Measurements from ENCODE around the gene RHBDF2. TPM values are rescaled to one million over a fixed set of nuclear protein-coding genes. Genes with fewer than 3 reads are reported as not detected.

The RHBDF2 gene
- total and polyA plus RNA-seq, 3 donors from 2014 or later, result 9.7 to 30.2 (median 26.3) TPM

DNA sequence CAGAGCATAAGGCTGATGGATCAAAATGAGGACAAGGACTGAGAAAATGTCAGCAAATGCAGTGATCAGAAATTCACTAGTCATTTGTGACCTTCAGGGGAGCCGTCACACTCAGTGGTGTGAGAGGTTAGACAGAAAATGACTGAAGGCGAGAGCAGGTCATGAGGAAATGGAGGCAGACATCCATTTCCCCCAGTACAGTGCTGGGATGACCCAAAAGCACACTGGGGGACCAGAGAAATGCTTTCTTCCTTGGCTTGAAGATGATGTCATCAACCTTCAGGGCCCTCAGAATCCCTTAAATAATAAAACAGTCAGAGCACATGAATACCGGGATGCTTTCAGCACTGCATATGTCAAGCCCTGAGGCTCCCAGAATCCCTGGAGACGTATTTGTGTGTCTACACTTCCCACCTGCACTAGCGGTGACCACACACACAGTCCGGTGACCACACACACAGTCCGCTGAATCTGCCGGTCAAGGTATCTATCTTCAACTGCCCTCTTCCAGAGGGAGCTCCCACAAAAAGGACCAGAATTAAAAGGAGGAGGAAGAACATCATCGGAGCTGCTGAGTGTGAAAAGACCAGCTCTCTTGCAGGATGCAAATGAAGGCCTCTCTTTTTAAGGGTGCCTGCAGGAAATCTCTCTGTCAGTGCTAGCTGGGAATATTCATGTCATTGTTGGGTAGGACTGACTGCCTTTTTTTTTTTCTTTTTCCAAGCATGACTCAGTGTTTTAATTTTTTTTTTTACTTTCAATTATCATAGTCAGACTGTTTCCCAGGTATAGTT lies 56.5 kb downstream of the RHBDF2 start:
- intact Hi-C loops (cut with DNase I; ENCODE audit: low total_unique reads), result no loop called here
- WGBS, 2 donors, result 84 to 90% methylated on average over 9 of the region's 9 CpGs
- TF ChIP-seq, protein P1, sequence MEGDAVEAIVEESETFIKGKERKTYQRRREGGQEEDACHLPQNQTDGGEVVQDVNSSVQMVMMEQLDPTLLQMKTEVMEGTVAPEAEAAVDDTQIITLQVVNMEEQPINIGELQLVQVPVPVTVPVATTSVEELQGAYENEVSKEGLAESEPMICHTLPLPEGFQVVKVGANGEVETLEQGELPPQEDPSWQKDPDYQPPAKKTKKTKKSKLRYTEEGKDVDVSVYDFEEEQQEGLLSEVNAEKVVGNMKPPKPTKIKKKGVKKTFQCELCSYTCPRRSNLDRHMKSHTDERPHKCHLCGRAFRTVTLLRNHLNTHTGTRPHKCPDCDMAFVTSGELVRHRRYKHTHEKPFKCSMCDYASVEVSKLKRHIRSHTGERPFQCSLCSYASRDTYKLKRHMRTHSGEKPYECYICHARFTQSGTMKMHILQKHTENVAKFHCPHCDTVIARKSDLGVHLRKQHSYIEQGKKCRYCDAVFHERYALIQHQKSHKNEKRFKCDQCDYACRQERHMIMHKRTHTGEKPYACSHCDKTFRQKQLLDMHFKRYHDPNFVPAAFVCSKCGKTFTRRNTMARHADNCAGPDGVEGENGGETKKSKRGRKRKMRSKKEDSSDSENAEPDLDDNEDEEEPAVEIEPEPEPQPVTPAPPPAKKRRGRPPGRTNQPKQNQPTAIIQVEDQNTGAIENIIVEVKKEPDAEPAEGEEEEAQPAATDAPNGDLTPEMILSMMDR (IDR thresholded peaks at IDR 0.05), result no peak
- no peak for TF ChIP-seq POLR2A (IDR thresholded peaks at IDR 0.05)
- no peak for DNase-seq
- Histone ChIP-seq H3K9me3 (no peaks in the 10 kb centered on the region), H3K4me1 (no peaks in the 10 kb centered on the region), H3K4me3 (no peak overlapping the region), H3K27me3 (no peaks in the 10 kb centered on the region), H3K27ac (no peak overlapping the region), H3K36me3 (ENCODE audit: low read depth, missing control alignments) (no peaks in the 10 kb centered on the region)

DNA sequence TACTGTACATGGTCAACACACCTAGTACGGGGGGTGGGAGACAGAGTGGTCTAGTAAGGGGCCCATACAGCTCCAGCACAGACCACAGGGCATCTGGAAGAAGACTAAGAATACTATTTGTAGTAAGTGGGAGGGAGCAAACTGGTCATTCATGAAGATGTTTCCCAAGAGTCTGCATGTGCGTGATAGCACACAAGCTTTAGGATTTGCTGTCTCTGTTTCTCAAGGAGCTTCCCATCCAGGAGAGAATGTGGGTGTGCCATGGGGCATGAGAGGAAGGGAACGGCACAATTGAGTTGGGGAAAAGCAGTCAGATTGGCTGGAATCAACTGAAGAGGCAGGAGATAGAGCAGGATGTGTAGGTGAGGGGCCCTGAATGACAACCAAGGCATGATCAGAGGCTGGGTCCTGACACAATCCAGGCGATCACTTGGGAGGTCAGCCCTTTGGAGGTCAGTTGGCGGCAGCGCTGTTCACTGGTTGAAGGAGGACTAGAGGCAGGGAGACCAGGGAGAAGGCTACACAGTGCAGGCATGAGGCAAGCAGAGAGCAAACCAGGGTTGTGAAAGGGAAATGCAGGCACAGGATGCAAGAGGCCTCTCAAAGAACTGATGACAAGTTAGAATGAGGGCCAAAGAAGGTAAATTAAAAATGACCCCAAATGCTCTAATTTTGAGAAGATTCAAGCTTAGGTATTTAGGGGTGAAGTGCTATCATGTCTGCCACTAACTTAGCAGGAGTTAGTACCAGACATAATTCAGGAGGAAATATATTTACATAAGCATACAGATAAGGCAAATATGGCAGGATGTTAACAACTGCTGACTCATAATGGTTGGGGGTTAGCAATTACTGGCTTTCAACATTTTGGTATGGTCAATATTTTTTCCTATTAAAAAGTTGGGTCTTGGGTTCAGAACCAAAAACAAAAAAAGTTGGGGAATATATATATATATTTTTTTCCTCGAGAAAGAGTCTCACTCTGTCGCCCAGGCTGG lies 58.6 kb downstream of the RHBDF2 start:
- no peaks in the 10 kb centered on the region for H3K27me3 ChIP-seq
- intact Hi-C loops (cut with DNase I; ENCODE audit: low total_unique reads), result no loop called here
- no peaks in the 10 kb centered on the region for H3K4me1 ChIP-seq
- H3K9me3 ChIP-seq, result no peaks in the 10 kb centered on the region
- no peak for DNase-seq
- H3K4me3 ChIP-seq, result no peak overlapping the region
- H3K36me3 ChIP-seq (ENCODE audit: low read depth, missing control alignments), result no peaks in the 10 kb centered on the region
- 93 to 94% methylated on average over 8 of the region's 8 CpGs for WGBS, 2 donors
- no peak for TF ChIP-seq POLR2A (IDR thresholded peaks at IDR 0.05)
- TF ChIP-seq, protein P1 (IDR thresholded peaks at IDR 0.05), result no peak
- no peak overlapping the region for H3K27ac ChIP-seq

DNA sequence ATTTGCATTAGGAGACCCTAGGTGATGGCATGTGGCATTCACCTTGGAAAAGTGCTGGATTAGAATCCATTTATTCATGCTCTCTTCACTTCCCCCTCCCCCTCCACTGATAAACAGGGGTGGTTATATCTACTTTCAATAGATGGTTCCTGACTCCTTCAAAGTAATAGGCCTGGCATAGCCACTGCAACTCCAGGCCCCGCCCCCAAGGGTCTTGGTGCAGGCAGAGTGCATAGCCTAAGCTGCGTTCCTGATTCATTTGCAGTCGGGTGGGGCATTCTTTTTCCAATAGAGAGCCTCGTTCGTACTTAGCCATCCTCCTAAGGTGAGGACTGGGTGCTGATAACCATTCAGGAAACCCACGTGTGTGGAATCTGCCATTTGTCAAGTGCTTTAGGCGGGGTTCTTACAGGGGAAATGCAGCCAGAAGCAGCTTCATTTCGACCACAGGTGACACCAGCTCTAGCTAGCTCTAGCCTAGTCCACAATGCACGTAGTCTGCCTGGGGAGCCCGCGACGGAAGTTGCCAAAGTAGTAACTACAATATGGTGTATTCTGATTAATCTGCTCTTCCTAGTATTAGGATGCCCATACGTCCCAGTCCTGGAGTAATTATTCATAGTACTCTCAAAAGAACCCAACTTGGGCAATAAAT lies 59.4 kb downstream of the RHBDF2 start:
- H3K27ac ChIP-seq, result no peak overlapping the region
- no peak for DNase-seq
- H3K4me3 ChIP-seq, result no peak overlapping the region
- no peaks in the 10 kb centered on the region for H3K9me3 ChIP-seq
- TF ChIP-seq POLR2A (IDR thresholded peaks at IDR 0.05), result no peak
- TF ChIP-seq, protein P1 (IDR thresholded peaks at IDR 0.05), result no peak
- intact Hi-C loops (cut with DNase I; ENCODE audit: low total_unique reads), result no loop called here
- H3K4me1 ChIP-seq, result no peaks in the 10 kb centered on the region
- H3K27me3 ChIP-seq, result no peaks in the 10 kb centered on the region
- WGBS, 2 donors, result 84% methylated on average over 13 of the region's 13 CpGs
- no peaks in the 10 kb centered on the region for H3K36me3 ChIP-seq (ENCODE audit: low read depth, missing control alignments)

DNA sequence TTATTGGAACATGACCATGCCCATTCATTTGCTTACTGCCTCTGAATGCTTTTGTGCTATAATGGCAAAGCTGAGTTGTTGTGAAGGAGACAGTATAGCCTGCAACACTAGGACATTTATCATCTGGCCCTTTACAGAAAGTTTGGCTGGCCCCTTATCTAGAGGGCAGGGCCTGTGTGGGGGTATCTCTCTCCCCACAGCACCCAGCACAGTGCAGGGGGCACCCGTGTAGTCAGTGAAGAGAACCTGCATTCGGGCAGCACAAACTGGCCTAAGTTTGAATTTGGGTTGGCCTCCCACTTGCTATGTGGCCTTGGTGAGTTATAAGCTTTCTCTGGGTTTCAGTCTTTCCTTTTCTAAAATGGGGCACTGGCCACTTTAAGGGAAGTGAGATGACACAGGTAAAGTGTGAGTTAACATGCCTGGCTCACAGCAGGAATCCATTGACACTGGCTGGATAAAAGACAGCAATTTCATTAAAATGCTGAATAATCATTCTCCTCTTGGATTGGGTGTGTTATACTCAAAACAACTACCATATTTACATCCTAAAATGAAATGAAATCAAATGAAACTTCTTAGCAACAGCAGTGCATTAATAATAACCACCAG lies 60.4 kb downstream of the RHBDF2 start:
- Histone ChIP-seq H3K36me3 (ENCODE audit: low read depth, missing control alignments) (no peaks in the 10 kb centered on the region), H3K27ac (no peak overlapping the region), H3K4me3 (no peak overlapping the region), H3K9me3 (no peaks in the 10 kb centered on the region), H3K27me3 (no peaks in the 10 kb centered on the region), H3K4me1 (no peaks in the 10 kb centered on the region)
- WGBS, 2 donors, result 50 to 61% methylated on average over 2 of the region's 2 CpGs
- intact Hi-C loops (cut with DNase I; ENCODE audit: low total_unique reads), result no loop called here
- TF ChIP-seq POLR2A (IDR thresholded peaks at IDR 0.05), result no peak
- TF ChIP-seq, protein P1 (IDR thresholded peaks at IDR 0.05), result no peak
- no peak for DNase-seq

Measured in testis (tissue), 3 donors.